H9 (cell line): ENCODE results near the gene FPR2. TPM values are rescaled to one million over a fixed set of nuclear protein-coding genes. Genes with fewer than 3 reads are reported as not detected.

ENCODE experiments used
- DNase-seq: peaks from one replicate; pipeline ENCODE4 v3.0.0-alpha.2; 2017
- H2AFZ ChIP-seq: one replicate; pipeline ENCODE4 v1.6.1; 2013; ENCODE audit warnings: mild to moderate bottlenecking, low read length, control low read depth, moderate library complexity
- H2AK5ac ChIP-seq: 2 replicates; pipeline ENCODE4 v1.6.1; 2013; ENCODE audit warnings: low read length, control low read depth, mixed read lengths; ENCODE audit not compliant: insufficient read length
- H2BK120ac ChIP-seq: one replicate; pipeline ENCODE4 v1.6.1; 2013; ENCODE audit warnings: low read depth, mild to moderate bottlenecking, low read length, control low read depth, inconsistent platforms; ENCODE audit not compliant: poor library complexity, severe bottlenecking
- H2BK12ac ChIP-seq: 2 replicates; pipeline ENCODE4 v1.6.1; 2013; ENCODE audit warnings: low read length, control low read depth, mixed read lengths, low read depth; ENCODE audit not compliant: insufficient read length
- H2BK15ac ChIP-seq: 2 replicates; pipeline ENCODE4 v1.6.1; 2013; ENCODE audit warnings: low read depth, low read length, control low read depth
- H2BK20ac ChIP-seq: one replicate; pipeline ENCODE4 v1.6.1; 2013; ENCODE audit warnings: low read depth, mild to moderate bottlenecking, low read length, control low read depth, inconsistent platforms; ENCODE audit not compliant: poor library complexity, severe bottlenecking
- H2BK5ac ChIP-seq: 2 replicates; pipeline ENCODE4 v1.6.1; 2013; ENCODE audit warnings: low read length, control low read depth, mixed read lengths; ENCODE audit not compliant: insufficient read length
- H3K14ac ChIP-seq: 2 replicates; pipeline ENCODE4 v1.6.1; 2013; ENCODE audit warnings: low read length, control low read depth; ENCODE audit not compliant: insufficient read depth
- H3K18ac ChIP-seq: 2 replicates; pipeline ENCODE4 v1.6.1; 2013; ENCODE audit warnings: low read depth, mild to moderate bottlenecking, mixed read lengths, low read length, control low read depth; ENCODE audit not compliant: insufficient read length
- H3K23ac ChIP-seq: 2 replicates; pipeline ENCODE4 v1.6.1; 2013; ENCODE audit warnings: low read length, control low read depth, mixed read lengths, low read depth; ENCODE audit not compliant: insufficient read length
- H3K23me2 ChIP-seq: 2 replicates; pipeline ENCODE4 v1.6.1; 2013; ENCODE audit warnings: low read depth, mild to moderate bottlenecking, mixed read lengths, low read length, control low read depth; ENCODE audit not compliant: insufficient read length, poor library complexity, severe bottlenecking
- H3K27ac ChIP-seq: 2 replicates; pipeline ENCODE4 v1.5.1; 2013; ENCODE audit warnings: low read length, control low read depth, mixed read lengths, low read depth; ENCODE audit not compliant: insufficient read length
- H3K27me3 ChIP-seq: 2 replicates; pipeline ENCODE4 v1.6.1; 2013; ENCODE audit warnings: low read length, control low read depth, inconsistent platforms; ENCODE audit not compliant: insufficient read depth
- H3K4ac ChIP-seq: 2 replicates; pipeline ENCODE4 v1.6.1; 2013; ENCODE audit warnings: low read depth, mild to moderate bottlenecking, control low read depth, inconsistent platforms, low read length, moderate library complexity
- H3K4me1 ChIP-seq: 2 replicates; pipeline ENCODE4 v1.6.1; 2013; ENCODE audit warnings: low read length, control low read depth, inconsistent platforms; ENCODE audit not compliant: insufficient read depth
- H3K4me2 ChIP-seq: 2 replicates; pipeline ENCODE4 v1.6.1; 2013; ENCODE audit warnings: low read length, control low read depth, mixed read lengths; ENCODE audit not compliant: insufficient read length, insufficient read depth
- H3K56ac ChIP-seq: 2 replicates; pipeline ENCODE4 v1.6.1; 2013; ENCODE audit warnings: low read depth, mild to moderate bottlenecking, mixed read lengths, low read length, control low read depth; ENCODE audit not compliant: insufficient read length
- H3K79me1 ChIP-seq: 2 replicates; pipeline ENCODE4 v1.6.1; 2013; ENCODE audit warnings: low read depth, mild to moderate bottlenecking, moderate library complexity, low read length, control low read depth, inconsistent platforms; ENCODE audit not compliant: insufficient read depth, poor library complexity, severe bottlenecking
- H3K79me2 ChIP-seq: 2 replicates; pipeline ENCODE4 v1.6.1; 2013; ENCODE audit warnings: low read length, control low read depth, inconsistent platforms; ENCODE audit not compliant: insufficient read depth
- H3K9ac ChIP-seq: 2 replicates; pipeline ENCODE4 v1.6.1; 2013; ENCODE audit warnings: low read length, control low read depth, mixed read lengths; ENCODE audit not compliant: insufficient read length; ENCODE audit errors: extremely low read depth
- H3K9me3 ChIP-seq: one replicate; pipeline ENCODE4 v1.6.1; 2013; ENCODE audit warnings: low read depth, low read length, inconsistent platforms; ENCODE audit not compliant: control insufficient read depth
- H3T11ph ChIP-seq: one replicate; pipeline ENCODE4 v1.6.1; 2013; ENCODE audit warnings: mild to moderate bottlenecking, low read length, control low read depth, inconsistent platforms
- H4K20me1 ChIP-seq: one replicate; pipeline ENCODE4 v1.6.1; 2013; ENCODE audit not compliant: control insufficient read depth, insufficient read length, insufficient read depth
- H4K5ac ChIP-seq: 2 replicates; pipeline ENCODE4 v1.6.1; 2013; ENCODE audit warnings: low read depth, mild to moderate bottlenecking, mixed read lengths, low read length, control low read depth; ENCODE audit not compliant: insufficient read length
- H4K8ac ChIP-seq: replicated peaks from 2 replicates; pipeline ENCODE4 v1.6.1; 2013; ENCODE audit warnings: low read length, control low read depth, mixed read lengths, low read depth; ENCODE audit not compliant: insufficient read length
- H4K91ac ChIP-seq: 2 replicates; pipeline ENCODE4 v1.6.1; 2013; ENCODE audit warnings: low read depth, mild to moderate bottlenecking, moderate library complexity, mixed read lengths, low read length, control low read depth; ENCODE audit not compliant: insufficient read length
- H3K27ac Mint-ChIP-seq, 3 experiments: 2 replicates in 2 of 3; 3 replicates in 1 of 3; pipeline ENCODE4 v1.8.0; 2020 to 2021; ENCODE audit warnings: mixed read lengths in 3 of 3, mild to moderate bottlenecking in 1 of 3, moderate library complexity in 1 of 3
- H3K27me3 Mint-ChIP-seq: 2 replicates; pipeline ENCODE4 v1.8.0; 2021; ENCODE audit warnings: low read depth, mild to moderate bottlenecking, moderate library complexity, mixed read lengths
- H3K36me3 Mint-ChIP-seq, 3 experiments: 2 replicates in 2 of 3; 3 replicates in 1 of 3; pipeline ENCODE4 v1.8.0; 2020 to 2021; ENCODE audit warnings: low read depth in 3 of 3, mixed read lengths in 3 of 3; ENCODE audit not compliant: insufficient read depth in 1 of 3
- H3K4me1 Mint-ChIP-seq, 2 experiments: 2 replicates each; pipeline ENCODE4 v1.8.0; 2020; ENCODE audit warnings: mixed read lengths in 2 of 2
- H3K4me3 Mint-ChIP-seq, 2 experiments: 2 replicates in 1 of 2; 3 replicates in 1 of 2; pipeline ENCODE4 v1.8.0; 2020 to 2021; ENCODE audit warnings: mild to moderate bottlenecking in 2 of 2, mixed read lengths in 2 of 2, moderate library complexity in 1 of 2
- H3K9me3 Mint-ChIP-seq, 2 experiments: 2 replicates in 1 of 2; 3 replicates in 1 of 2; pipeline ENCODE4 v1.8.0; 2020; ENCODE audit warnings: mild to moderate bottlenecking in 2 of 2, mixed read lengths in 2 of 2, moderate library complexity in 1 of 2
- WGBS: extraction: QIAGEN DNeasy Blood & Tissue Kit; methylation state at CpG from one replicate; pipeline ENCODE4 v1.1.7; 2013; ENCODE audit warnings: missing lambda C conversion rate, low lambda C conversion rate, mixed read lengths; ENCODE audit not compliant: insufficient read length; ENCODE audit errors: extremely low coverage; 5-methylcytosine and 5-hydroxymethylcytosine counted together
- total RNA-seq: library from RNA; stranded (reverse); gene quantifications from 2 replicates; pipeline ENCODE4 v1.2.1, GENCODE V29; 2021
- TF ChIP-seq, protein P1 (sequence below): fragments of 200-600 bp; sonication (generic); conservative IDR thresholded peaks from 3 replicates; pipeline ENCODE4 v1.8.0; 2021; ENCODE audit warnings: antibody characterized with exemption, mild to moderate bottlenecking

FPR2 gene
- total RNA-seq, 1 experiment from 2014 or later, result not detected

DNA sequence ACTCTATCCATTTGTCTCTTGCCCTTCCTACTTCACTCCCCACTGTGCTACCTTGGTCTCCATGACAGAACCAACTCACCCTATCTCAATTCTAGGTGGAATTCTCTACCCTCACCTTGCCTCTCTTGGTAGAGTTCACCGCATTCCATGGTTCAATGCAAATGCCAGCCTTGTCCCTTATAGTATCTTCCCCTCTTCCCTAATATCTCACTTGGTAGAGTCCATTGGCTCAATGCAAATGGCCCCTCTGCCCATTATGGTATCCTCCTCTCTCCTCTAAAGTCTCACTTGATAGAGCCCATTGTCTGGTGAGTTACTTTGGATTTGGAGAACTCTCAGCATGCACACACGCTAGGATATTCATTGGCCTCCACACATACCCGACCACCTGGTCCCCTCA is 45.1 kb upstream of the FPR2 start:
- Histone ChIP-seq H3K4me2 (no peak overlapping the region), H3K23ac (no peak overlapping the region), H2BK20ac (no peak overlapping the region), H3K23me2 (peaks cover 9% of the 10 kb centered on the region), H3K18ac (no peak overlapping the region), H2BK120ac (no peak overlapping the region), H4K20me1 (no peaks in the 10 kb centered on the region), H3K79me2 (no peaks in the 10 kb centered on the region), H2BK5ac (no peak overlapping the region), H2BK15ac (no peak overlapping the region), H3K4me1 (no peaks in the 10 kb centered on the region), H4K5ac (no peak overlapping the region), H4K91ac (no peak overlapping the region), H2AK5ac (no peak overlapping the region), H3K27ac (no peak overlapping the region), H3T11ph (no peak overlapping the region), H3K79me1 (no peaks in the 10 kb centered on the region), H3K9me3 (no peaks in the 10 kb centered on the region), H3K27me3 (peaks cover 6% of the 10 kb centered on the region; the same call in 1 of the 2 replicates), H3K9ac (no peak overlapping the region), H2AFZ (no peak overlapping the region), H3K4ac (no peak overlapping the region), H4K8ac (no peak overlapping the region), H3K56ac (no peak overlapping the region), H3K14ac (no peak overlapping the region), H2BK12ac (no peak overlapping the region)
- TF ChIP-seq, protein P1, sequence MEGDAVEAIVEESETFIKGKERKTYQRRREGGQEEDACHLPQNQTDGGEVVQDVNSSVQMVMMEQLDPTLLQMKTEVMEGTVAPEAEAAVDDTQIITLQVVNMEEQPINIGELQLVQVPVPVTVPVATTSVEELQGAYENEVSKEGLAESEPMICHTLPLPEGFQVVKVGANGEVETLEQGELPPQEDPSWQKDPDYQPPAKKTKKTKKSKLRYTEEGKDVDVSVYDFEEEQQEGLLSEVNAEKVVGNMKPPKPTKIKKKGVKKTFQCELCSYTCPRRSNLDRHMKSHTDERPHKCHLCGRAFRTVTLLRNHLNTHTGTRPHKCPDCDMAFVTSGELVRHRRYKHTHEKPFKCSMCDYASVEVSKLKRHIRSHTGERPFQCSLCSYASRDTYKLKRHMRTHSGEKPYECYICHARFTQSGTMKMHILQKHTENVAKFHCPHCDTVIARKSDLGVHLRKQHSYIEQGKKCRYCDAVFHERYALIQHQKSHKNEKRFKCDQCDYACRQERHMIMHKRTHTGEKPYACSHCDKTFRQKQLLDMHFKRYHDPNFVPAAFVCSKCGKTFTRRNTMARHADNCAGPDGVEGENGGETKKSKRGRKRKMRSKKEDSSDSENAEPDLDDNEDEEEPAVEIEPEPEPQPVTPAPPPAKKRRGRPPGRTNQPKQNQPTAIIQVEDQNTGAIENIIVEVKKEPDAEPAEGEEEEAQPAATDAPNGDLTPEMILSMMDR, result no peak
- Mint-ChIP-seq H3K27ac (no peak overlapping the region), H3K36me3 (no peaks in the 10 kb centered on the region), H3K27me3 (peaks cover 76% of the 10 kb centered on the region), H3K9me3 (peaks cover 0 to 31% of the 10 kb centered on the region in 2 experiments; a peak in 4 of 5 replicates), H3K4me3 (no peak overlapping the region), H3K4me1 (peaks cover 7 to 8% of the 10 kb centered on the region in 2 experiments; a peak in 3 of 4 replicates)
- no peak for DNase-seq
- no CpG with 5 or more reads among the region's 3 CpGs for WGBS
